HG03097 (cell line): ENCODE measurements around the gene MYOM3.

Experiments used
- ATAC-seq: cut with Tn5 transposase; IDR thresholded peaks from one replicate; pipeline ENCODE4 v1.9.1; 2021; ENCODE audit not compliant: unreplicated experiment, low FRiP score

Gene MYOM3

GRCh38 chr1:24111996-24112779 lies at the start of gene MYOM3:
Gene MYOM3, minus strand, starts transcription at chr1:24112135. Its CDS starts 3,499 bp downstream, at chr1:24108636.
- ATAC-seq: no peak

- ATAC-seq: no peak
These were observed 49.3 kb upstream of the MYOM3 start for GRCh38 chr1:24161270-24161669.

GRCh38 chr1:24159366-24159765 lies 47.4 kb upstream of the MYOM3 start:
- ATAC-seq: no peak

GRCh38 chr1:24157918-24158481 lies 46.1 kb upstream of the MYOM3 start:
- ATAC-seq: no peak

- ATAC-seq: no peak
These were observed 44.8 kb upstream of the MYOM3 start for GRCh38 chr1:24156542-24157260.

- no peak for ATAC-seq
These were observed 43.3 kb upstream of the MYOM3 start for GRCh38 chr1:24155011-24155782.

- no peak for ATAC-seq
These were observed 42.3 kb upstream of the MYOM3 start for GRCh38 chr1:24154215-24154614.

GRCh38 chr1:24152631-24153494 lies 40.9 kb upstream of the MYOM3 start:
- ATAC-seq: no peak

GRCh38 chr1:24151175-24151533 lies 39.2 kb upstream of the MYOM3 start:
- no peak for ATAC-seq

GRCh38 chr1:24150234-24151174 lies 38.6 kb upstream of the MYOM3 start:
- ATAC-seq: no peak

GRCh38 chr1:24149866-24150233 lies 37.9 kb upstream of the MYOM3 start:
- ATAC-seq: no peak

- no peak for ATAC-seq
These were observed 35.9 kb upstream of the MYOM3 start for GRCh38 chr1:24147816-24148215.

- no peak for ATAC-seq
These were observed 35.3 kb upstream of the MYOM3 start for GRCh38 chr1:24147194-24147593.

- ATAC-seq: no peak
These were observed 30.9 kb upstream of the MYOM3 start, which contains the start of gene IL22RA1 for GRCh38 chr1:24142546-24143534. Gene IL22RA1, minus strand, starts transcription at chr1:24143140. Its CDS starts 58 bp downstream, at chr1:24143082.

GRCh38 chr1:24141311-24141997 lies 29.5 kb upstream of the MYOM3 start:
- ATAC-seq: no peak

- ATAC-seq: no peak
These were observed 28.8 kb upstream of the MYOM3 start for GRCh38 chr1:24140741-24141181.

GRCh38 chr1:24139841-24140425 lies 28.0 kb upstream of the MYOM3 start:
- no peak for ATAC-seq
